HEK293 (cell line): ENCODE data around the gene LAT.

Source experiments
- CTCF ChIA-PET: fragments of 350-600 bp; formaldehyde crosslinking; extraction: SDS; loops from one replicate; lab custom pipeline; 2021; ENCODE audit warnings: antibody characterized with exemption; lab: Yijun Ruan, JAX
- POLR2A ChIA-PET: fragments of 300-600 bp; formaldehyde crosslinking; extraction: SDS; loops from one replicate; lab custom pipeline; 2020; ENCODE audit warnings: antibody characterized with exemption, inconsistent platforms; lab: Yijun Ruan, JAX
- H3K27ac ChIP-seq: fragments of 200-500 bp; sonication (Bioruptor generic); 2 replicates; pipeline ENCODE4 v1.5.1; 2014; ENCODE audit warnings: low read depth, low read length, control low read depth, inconsistent platforms; ENCODE audit errors: extremely low read depth
- H3K36me3 ChIP-seq, 2 experiments: fragments of 200-500 bp in 1 of 2; sonication (Bioruptor generic) in 1 of 2; 1 replicate in 1 of 2; 2 replicates in 1 of 2; pipeline ENCODE4 v1.5.1; 2014 to 2017; ENCODE audit warnings: inconsistent platforms in 2 of 2, low read length in 2 of 2; ENCODE audit not compliant: control insufficient read depth in 2 of 2, insufficient read depth in 1 of 2
- H3K4me1 ChIP-seq: fragments of 200-500 bp; sonication (Bioruptor generic); 2 replicates; pipeline ENCODE4 v1.5.1; 2014; ENCODE audit warnings: mild to moderate bottlenecking, low read length, inconsistent platforms; ENCODE audit not compliant: control insufficient read depth, insufficient read depth
- H3K4me3 ChIP-seq: 2 replicates; pipeline ENCODE4 v1.5.1; 2011; ENCODE audit warnings: low read depth, mild to moderate bottlenecking, control low read depth, low read length, moderate library complexity
- H3K9me3 ChIP-seq: fragments of 200-500 bp; sonication (Bioruptor generic); 2 replicates; pipeline ENCODE4 v1.5.1; 2014; ENCODE audit warnings: low read depth, low read length, inconsistent platforms; ENCODE audit not compliant: control insufficient read depth, insufficient read depth
- EGR2 ChIP-seq: fragments of 450-650 bp; formaldehyde crosslinking; IDR thresholded peaks from 2 replicates; pipeline ENCODE4 v1.5.1; 2016; ENCODE audit warnings: low read depth, missing biosample characterization, missing genetic modification characterization
- KLF7 ChIP-seq: fragments of 450-650 bp; formaldehyde crosslinking; IDR thresholded peaks from 2 replicates; pipeline ENCODE4 v1.5.1; 2016; ENCODE audit warnings: missing biosample characterization, missing genetic modification characterization, borderline replicate concordance
- ZBTB10 ChIP-seq: fragments of 450-650 bp; formaldehyde crosslinking; IDR thresholded peaks from 2 replicates; pipeline ENCODE4 v1.5.1; 2016; ENCODE audit warnings: missing biosample characterization, missing genetic modification characterization
- ZBTB20 ChIP-seq: fragments of 450-650 bp; formaldehyde crosslinking; IDR thresholded peaks from 2 replicates; pipeline ENCODE4 v1.5.1; 2016; ENCODE audit warnings: missing biosample characterization, missing genetic modification characterization
- ZBTB21 ChIP-seq: fragments of 450-650 bp; formaldehyde crosslinking; IDR thresholded peaks from 2 replicates; pipeline ENCODE4 v1.5.1; 2017; ENCODE audit warnings: missing biosample characterization, missing genetic modification characterization
- ZBTB26 ChIP-seq: fragments of 450-650 bp; formaldehyde crosslinking; optimal IDR thresholded peaks from 2 replicates; pipeline ENCODE3; 2016; ENCODE audit warnings: missing biosample characterization, mild to moderate bottlenecking, missing genetic modification characterization
- ZBTB8A ChIP-seq: fragments of 450-650 bp; formaldehyde crosslinking; IDR thresholded peaks from 2 replicates; pipeline ENCODE4 v1.5.1; 2016; ENCODE audit warnings: missing biosample characterization, missing genetic modification characterization
- ZNF121 ChIP-seq: fragments of 450-650 bp; formaldehyde crosslinking; IDR thresholded peaks from 2 replicates; pipeline ENCODE4 v1.5.1; 2016; ENCODE audit warnings: missing biosample characterization, missing genetic modification characterization
- ZNF140 ChIP-seq: fragments of 450-650 bp; formaldehyde crosslinking; IDR thresholded peaks from 2 replicates; pipeline ENCODE4 v1.5.1; 2016; ENCODE audit warnings: missing biosample characterization, missing genetic modification characterization
- ZNF146 ChIP-seq: fragments of 450-650 bp; formaldehyde crosslinking; IDR thresholded peaks from 2 replicates; pipeline ENCODE4 v1.5.1; 2016; ENCODE audit warnings: missing biosample characterization, missing genetic modification characterization
- ZNF555 ChIP-seq: fragments of 450-650 bp; formaldehyde crosslinking; conservative IDR thresholded peaks from 2 replicates; pipeline ENCODE4 v1.5.1; 2017; ENCODE audit warnings: missing biosample characterization, mild to moderate bottlenecking, missing genetic modification characterization, inconsistent platforms
- ZNF585B ChIP-seq: fragments of 450-650 bp; formaldehyde crosslinking; IDR thresholded peaks from 2 replicates; pipeline ENCODE4 v1.5.1; 2016; ENCODE audit warnings: missing biosample characterization, missing genetic modification characterization
- ZNF777 ChIP-seq: fragments of 450-650 bp; formaldehyde crosslinking; IDR thresholded peaks from 2 replicates; pipeline ENCODE4 v1.5.1; 2017; ENCODE audit warnings: missing biosample characterization, missing genetic modification characterization, borderline replicate concordance
- TF ChIP-seq, protein P1 (sequence below): fragments of 450-650 bp; formaldehyde crosslinking; IDR thresholded peaks from 2 replicates; pipeline ENCODE4 v1.5.1; 2016; ENCODE audit warnings: missing biosample characterization, missing genetic modification characterization

LAT gene

DNA sequence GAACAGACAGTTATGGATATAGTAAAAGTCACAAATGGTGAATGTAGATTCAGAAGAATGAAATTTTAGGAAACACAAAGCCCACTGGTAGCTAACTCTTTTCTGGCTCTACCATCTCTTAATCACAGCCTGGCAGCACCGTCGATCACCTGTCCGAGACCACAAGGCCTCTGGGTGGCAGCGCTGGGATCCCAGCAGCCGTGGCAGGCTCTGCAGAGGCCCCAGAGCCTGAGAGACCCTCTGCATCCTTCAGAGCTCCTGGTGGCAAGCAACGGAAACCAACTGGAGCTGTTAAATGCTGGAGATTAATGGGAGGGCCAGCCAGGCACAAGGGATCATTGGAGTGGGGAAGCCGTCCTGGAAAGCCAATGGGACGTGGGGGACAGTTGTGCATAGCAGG lies 26.3 kb downstream of the LAT start:
- Histone ChIP-seq H3K4me1 (no peaks in the 10 kb centered on the region), H3K4me3 (no peak overlapping the region), H3K9me3 (no peaks in the 10 kb centered on the region), H3K36me3 (no peaks in the 10 kb centered on the region), H3K27ac (no peak overlapping the region)
- ChIA-PET CTCF (interaction anchor here (0.6 kb wide), 1 partner anchor 15 kb away, joined by 3 read pairs; no protein-coding TSS in a partner anchor), POLR2A (interaction anchor here (0.6 kb wide), 1 partner anchor 642 kb away, joined by 4 read pairs; no protein-coding TSS in a partner anchor)
- TF ChIP-seq ZNF140 (tag by site-specific recombination) (no peak), ZBTB8A (tag by site-specific recombination) (no peak)

DNA sequence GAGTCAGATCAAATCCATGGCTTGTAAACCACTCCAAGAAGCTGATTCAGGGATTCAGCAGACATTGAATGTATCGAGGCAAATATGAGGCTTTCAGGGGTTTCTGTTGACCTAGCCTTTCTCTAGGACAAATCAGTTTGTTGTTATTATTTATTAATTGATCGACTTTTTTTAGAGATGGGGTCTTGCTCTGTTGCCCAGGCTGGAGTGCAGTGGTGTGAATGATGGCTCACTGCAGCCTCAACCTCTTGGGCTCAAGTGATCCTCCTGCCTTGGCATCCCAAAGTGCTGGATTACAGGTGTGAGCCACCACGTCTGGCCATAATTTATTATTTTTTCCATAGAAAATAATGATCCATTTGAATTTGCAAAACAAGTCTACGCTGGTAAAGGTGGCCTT lies 27.0 kb downstream of the LAT start:
- TF ChIP-seq ZNF121 (tag by site-specific recombination), result peak; percentile 30; the same call in 1 of the 2 replicates
- TF ChIP-seq ZBTB21 (tag by site-specific recombination), result no peak
- TF ChIP-seq, all 188 proteins: peak for 1
- no peaks in the 10 kb centered on the region for H3K36me3 ChIP-seq
- ChIA-PET POLR2A (no interaction called here), CTCF (no interaction called here)
- no peaks in the 10 kb centered on the region for H3K9me3 ChIP-seq
- H3K4me3 ChIP-seq, result no peak overlapping the region
- no peak overlapping the region for H3K27ac ChIP-seq
- no peaks in the 10 kb centered on the region for H3K4me1 ChIP-seq

DNA sequence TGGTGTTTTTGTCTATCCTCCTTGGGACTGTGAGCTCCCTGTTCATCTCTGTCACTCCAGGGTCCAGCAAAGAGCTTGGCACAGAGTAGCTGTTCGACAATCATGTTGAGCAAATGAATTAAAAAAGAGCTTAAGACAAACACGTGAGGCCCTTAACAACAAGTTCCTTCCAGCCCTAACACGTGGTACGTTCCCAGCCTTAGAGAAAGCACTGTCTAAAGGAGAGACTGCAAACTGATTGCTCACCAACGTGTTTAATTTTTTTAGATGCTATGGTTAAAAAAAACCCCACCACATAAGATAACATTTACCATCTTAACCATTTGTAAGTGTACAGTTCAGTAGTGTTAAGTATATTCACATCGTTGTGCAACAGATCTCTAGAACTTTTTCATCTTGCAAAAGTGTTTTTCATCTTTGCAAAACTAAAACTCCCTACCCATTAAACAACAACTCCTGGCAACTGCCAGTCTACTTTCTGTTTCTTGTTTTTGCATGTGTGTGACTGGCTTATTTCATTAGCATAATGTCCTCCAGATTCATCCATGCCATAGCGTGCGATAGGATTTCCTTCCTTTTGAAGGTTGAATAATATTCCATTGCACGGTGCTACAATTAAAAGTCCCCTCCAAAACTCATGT lies 28.2 kb downstream of the LAT start:
- POLR2A ChIA-PET, result no interaction called here
- H3K27ac ChIP-seq, result no peak overlapping the region
- no peaks in the 10 kb centered on the region for H3K36me3 ChIP-seq
- no peaks in the 10 kb centered on the region for H3K9me3 ChIP-seq
- CTCF ChIA-PET, result no interaction called here
- no peaks in the 10 kb centered on the region for H3K4me1 ChIP-seq
- TF ChIP-seq ZNF146 (tag by site-specific recombination), result peak; percentile 67
- TF ChIP-seq, protein P1, sequence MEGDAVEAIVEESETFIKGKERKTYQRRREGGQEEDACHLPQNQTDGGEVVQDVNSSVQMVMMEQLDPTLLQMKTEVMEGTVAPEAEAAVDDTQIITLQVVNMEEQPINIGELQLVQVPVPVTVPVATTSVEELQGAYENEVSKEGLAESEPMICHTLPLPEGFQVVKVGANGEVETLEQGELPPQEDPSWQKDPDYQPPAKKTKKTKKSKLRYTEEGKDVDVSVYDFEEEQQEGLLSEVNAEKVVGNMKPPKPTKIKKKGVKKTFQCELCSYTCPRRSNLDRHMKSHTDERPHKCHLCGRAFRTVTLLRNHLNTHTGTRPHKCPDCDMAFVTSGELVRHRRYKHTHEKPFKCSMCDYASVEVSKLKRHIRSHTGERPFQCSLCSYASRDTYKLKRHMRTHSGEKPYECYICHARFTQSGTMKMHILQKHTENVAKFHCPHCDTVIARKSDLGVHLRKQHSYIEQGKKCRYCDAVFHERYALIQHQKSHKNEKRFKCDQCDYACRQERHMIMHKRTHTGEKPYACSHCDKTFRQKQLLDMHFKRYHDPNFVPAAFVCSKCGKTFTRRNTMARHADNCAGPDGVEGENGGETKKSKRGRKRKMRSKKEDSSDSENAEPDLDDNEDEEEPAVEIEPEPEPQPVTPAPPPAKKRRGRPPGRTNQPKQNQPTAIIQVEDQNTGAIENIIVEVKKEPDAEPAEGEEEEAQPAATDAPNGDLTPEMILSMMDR, result no peak
- H3K4me3 ChIP-seq, result no peak overlapping the region

GRCh38 chr16:29014561-29015069 lies 29.8 kb downstream of the LAT start:
- TF ChIP-seq EGR2 (tag by site-specific recombination), result peak; percentile 30; the same call in 1 of the 2 replicates
- no peak for TF ChIP-seq ZBTB10 (tag by site-specific recombination)
- CTCF ChIA-PET, result no interaction called here
- POLR2A ChIA-PET, result no interaction called here
- Histone ChIP-seq H3K4me1 (no peaks in the 10 kb centered on the region), H3K36me3 (no peaks in the 10 kb centered on the region), H3K9me3 (no peaks in the 10 kb centered on the region), H3K27ac (no peak overlapping the region), H3K4me3 (no peak overlapping the region)

DNA sequence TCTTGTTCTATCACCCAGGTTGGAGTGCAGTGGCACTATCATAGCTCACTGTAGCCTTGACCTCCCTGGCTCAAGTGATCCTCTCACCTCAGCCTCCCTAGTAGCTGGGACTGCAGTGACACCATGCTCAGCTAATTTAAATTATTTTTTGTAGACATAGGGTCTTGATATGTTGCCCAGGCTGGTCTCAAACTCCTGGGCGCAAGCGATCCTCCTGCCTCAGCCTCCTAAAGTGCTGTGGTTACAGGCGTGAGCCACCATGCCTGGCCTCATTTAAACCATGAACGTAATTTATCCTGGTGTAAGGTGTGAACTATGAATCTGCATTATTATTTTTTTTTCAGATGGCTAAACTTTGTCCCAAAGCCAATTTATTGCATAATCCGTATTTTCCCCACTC lies 37.3 kb downstream of the LAT start:
- Histone ChIP-seq H3K4me3 (no peak overlapping the region), H3K27ac (no peak overlapping the region), H3K9me3 (no peaks in the 10 kb centered on the region), H3K36me3 (no peaks in the 10 kb centered on the region), H3K4me1 (no peaks in the 10 kb centered on the region)
- ChIA-PET POLR2A (no interaction called here), CTCF (interaction anchor here (1.1 to 1.2 kb wide), 2 partner anchors 42 to 77 kb away, joined by 3 read pairs; no protein-coding TSS in a partner anchor)
- no peak for TF ChIP-seq ZBTB26 (tag by site-specific recombination)
- TF ChIP-seq ZBTB20 (tag by site-specific recombination), result no peak
- no peak for TF ChIP-seq ZNF585B (tag by site-specific recombination)
- no peak for TF ChIP-seq KLF7 (tag by site-specific recombination)
- TF ChIP-seq ZNF555, result no peak
- TF ChIP-seq ZNF777 (tag by site-specific recombination), result no peak
- no peak for TF ChIP-seq ZNF146 (tag by site-specific recombination)
- TF ChIP-seq ZNF121 (tag by site-specific recombination), result no peak
